Measurements from ENCODE around the gene TBC1D5.

Gene TBC1D5

DNA sequence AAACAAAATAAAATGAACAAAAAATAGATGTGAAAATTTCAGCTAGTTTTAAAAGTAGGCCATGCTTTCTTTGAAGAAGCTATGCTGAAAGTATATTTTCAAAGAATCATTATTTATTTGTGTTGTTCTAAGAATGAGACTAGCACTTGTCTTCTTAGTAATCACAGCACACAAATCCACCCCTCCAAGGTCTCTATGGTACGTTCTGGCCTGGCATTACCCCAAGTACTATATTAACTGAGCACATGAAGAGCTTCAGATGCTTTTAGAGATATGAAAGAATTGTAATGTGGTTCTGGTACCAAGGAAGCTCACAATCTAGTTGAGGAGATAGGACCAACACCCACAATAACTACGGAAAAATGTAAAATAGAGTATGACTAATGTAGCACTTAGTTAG lies 441.2 kb downstream of the TBC1D5 start:
- TF ChIP-seq, protein P1, sequence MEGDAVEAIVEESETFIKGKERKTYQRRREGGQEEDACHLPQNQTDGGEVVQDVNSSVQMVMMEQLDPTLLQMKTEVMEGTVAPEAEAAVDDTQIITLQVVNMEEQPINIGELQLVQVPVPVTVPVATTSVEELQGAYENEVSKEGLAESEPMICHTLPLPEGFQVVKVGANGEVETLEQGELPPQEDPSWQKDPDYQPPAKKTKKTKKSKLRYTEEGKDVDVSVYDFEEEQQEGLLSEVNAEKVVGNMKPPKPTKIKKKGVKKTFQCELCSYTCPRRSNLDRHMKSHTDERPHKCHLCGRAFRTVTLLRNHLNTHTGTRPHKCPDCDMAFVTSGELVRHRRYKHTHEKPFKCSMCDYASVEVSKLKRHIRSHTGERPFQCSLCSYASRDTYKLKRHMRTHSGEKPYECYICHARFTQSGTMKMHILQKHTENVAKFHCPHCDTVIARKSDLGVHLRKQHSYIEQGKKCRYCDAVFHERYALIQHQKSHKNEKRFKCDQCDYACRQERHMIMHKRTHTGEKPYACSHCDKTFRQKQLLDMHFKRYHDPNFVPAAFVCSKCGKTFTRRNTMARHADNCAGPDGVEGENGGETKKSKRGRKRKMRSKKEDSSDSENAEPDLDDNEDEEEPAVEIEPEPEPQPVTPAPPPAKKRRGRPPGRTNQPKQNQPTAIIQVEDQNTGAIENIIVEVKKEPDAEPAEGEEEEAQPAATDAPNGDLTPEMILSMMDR (IDR thresholded peaks at IDR 0.05; ENCODE audit: low read depth, low read length, missing control alignments), result no peak
- DNase-seq (ENCODE audit: low read depth), result no peak
- no peak overlapping the region for H3K4me3 ChIP-seq (ENCODE audit: low read depth, low read length)

DNA sequence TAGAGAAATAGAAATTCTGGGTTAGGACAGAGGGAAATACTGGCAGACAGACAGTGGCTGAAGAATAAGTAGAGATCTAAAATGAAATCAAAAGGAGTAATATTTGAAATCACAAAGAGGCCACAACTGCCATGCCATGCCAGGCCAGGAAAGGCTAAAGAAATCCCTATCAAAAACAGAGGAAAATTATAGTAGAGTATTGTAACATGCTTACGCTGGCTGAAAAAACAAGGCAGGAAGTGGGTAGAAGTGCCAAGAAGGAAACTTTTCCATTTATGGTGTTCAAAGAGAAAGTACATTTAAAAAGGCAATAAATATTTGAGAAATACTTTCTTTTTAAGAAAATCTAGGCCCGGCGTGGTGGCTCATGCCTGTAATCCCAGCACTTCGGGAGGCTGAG lies 442.0 kb downstream of the TBC1D5 start:
- H3K4me3 ChIP-seq (ENCODE audit: low read depth, low read length), result no peak overlapping the region
- no peak for DNase-seq (ENCODE audit: low read depth)
- TF ChIP-seq, protein P1 (IDR thresholded peaks at IDR 0.05; ENCODE audit: low read depth, low read length, missing control alignments), result no peak

DNA sequence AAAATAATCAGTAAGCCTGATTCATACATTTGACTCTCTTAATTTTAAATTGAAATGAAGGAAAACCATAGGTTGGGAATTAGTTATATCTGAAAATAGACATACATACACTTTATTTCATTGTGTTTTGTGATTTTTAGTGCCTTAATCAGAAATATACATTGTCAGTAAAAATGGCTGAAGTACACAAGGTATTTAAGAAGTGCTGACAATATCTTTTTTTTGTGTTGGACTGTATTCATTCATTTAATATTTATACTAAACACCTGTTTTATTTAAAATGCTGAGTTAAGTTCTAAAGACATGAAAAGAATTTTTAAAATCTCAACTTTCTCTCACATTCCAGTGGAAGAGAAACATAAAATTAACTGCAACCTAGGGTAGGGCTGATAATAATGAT lies 444.4 kb downstream of the TBC1D5 start:
- TF ChIP-seq, protein P1 (IDR thresholded peaks at IDR 0.05; ENCODE audit: low read depth, low read length, missing control alignments), result no peak
- no peak overlapping the region for H3K4me3 ChIP-seq (ENCODE audit: low read depth, low read length)
- DNase-seq (ENCODE audit: low read depth), result no peak

- no peak for DNase-seq (ENCODE audit: low read depth)
- no peak overlapping the region for H3K4me3 ChIP-seq (ENCODE audit: low read depth, low read length)
- TF ChIP-seq, protein P1 (IDR thresholded peaks at IDR 0.05; ENCODE audit: low read depth, low read length, missing control alignments), result no peak
These were observed 449.9 kb downstream of the TBC1D5 start for GRCh38 chr3:17292556-17292955.

GRCh38 chr3:17290894-17291293 lies 451.5 kb downstream of the TBC1D5 start:
- H3K4me3 ChIP-seq (ENCODE audit: low read depth, low read length), result no peak overlapping the region
- DNase-seq (ENCODE audit: low read depth), result no peak
- TF ChIP-seq, protein P1 (IDR thresholded peaks at IDR 0.05; ENCODE audit: low read depth, low read length, missing control alignments), result no peak

GRCh38 chr3:17288839-17289399 lies 453.5 kb downstream of the TBC1D5 start:
- H3K4me3 ChIP-seq (ENCODE audit: low read depth, low read length), result no peak overlapping the region
- TF ChIP-seq, protein P1 (IDR thresholded peaks at IDR 0.05; ENCODE audit: low read depth, low read length, missing control alignments), result no peak
- no peak for DNase-seq (ENCODE audit: low read depth)

DNA sequence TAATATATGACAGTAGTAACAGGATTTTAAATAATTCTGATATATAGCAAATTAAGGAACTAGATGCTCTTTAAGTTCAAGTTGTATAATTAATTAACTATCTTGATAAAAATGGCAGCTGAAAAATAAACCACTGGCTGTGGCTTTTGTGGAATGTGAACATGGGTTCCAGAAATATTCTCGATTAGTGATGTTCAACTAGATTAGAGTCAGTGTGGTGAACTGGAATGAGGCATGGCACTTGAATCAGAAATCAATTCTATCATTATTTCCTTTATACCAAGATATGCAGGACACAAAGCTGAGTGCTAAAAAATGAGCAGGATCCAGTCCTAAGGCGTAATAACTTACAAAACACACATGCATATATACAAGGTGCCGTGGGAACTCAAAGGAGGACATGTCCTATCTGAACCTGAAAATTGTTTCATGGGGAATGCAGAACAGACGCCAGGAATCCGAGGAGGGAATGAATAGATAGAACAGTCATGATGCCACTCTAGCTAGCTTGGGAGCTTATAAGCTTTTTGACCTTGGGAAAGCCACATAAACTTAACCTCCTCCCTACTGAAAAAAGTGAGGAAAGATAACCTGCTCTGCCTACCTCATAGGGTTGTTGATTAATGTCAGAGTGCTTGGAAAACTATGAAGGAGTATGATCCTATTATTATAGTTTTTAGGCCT lies 455.3 kb downstream of the TBC1D5 start:
- no peak overlapping the region for H3K4me3 ChIP-seq (ENCODE audit: low read depth, low read length)
- TF ChIP-seq, protein P1 (IDR thresholded peaks at IDR 0.05; ENCODE audit: low read depth, low read length, missing control alignments), result no peak
- no peak for DNase-seq (ENCODE audit: low read depth)

Data from GM12864 (cell line).